Measurements from ENCODE around the gene ABLIM2.

The ABLIM2 gene

DNA sequence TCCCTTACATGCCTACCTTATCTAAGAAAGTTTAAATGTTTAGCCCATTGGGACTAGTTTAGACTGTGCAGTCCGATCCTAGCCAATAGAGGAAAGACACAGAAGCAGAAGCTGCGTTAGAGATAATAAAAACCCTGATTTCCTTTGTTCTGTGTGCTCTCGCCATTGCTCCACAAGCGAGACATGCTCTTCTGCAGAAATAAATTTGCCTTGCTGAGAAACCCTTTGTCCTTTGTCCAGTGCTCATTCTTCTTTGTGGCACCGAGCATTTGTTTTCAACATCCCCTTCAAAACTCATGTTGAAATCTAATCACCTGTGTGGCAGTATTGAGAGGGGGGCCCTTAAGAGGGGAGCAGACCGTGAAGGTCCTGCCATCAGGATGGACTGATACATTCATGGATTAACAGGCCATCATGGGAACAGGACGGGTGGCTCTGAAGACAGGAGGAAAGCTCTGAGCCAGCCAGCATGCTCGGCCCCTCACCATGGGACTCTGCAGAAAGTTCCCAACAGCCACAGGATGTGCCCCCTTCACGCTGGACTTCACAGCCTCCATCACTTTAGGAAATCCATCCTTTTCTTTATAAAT lies 94.5 kb downstream of the ABLIM2 start:
- no peak for DNase-seq

DNA sequence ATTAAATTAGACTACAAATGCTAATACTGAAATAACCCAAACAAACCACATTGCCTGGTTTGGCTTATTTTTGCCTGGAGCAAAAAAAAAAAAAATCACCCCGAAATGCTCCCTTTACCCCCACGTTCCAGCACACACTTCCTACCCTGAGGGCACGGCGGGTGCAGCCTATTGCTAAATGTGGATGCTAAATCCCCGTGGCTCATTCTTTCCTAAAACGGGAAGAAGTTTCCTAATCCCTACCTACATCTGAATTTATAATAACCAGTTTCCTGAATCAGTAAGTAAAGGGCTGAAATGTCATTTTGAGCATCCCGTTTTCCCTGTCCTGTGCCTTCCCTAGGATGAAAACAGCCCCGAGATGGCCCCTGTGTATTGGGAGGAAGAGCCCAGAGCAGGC lies 97.0 kb downstream of the ABLIM2 start:
- DNase-seq = no peak

- no peak for DNase-seq
These were observed 97.5 kb downstream of the ABLIM2 start for GRCh38 chr4:8061145-8061544.

DNA sequence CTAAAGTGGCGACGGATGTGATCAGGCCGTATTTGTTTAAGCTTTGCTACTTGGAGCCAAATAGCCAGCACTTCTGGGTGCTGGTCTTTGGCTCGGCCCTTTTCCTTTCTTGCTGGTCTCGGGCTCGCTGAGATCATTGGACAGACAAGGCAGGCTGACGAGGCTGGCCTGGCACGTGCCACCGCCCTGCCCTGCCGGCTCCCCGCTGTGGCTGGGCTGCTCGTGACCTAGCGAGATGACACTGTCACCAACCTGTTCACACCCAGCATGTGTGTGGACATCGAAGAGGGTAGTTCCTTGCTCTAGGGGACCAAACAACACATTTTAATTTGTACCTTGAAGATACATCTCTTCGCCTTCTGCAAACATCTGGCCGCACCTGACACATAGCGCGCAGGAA lies 98.0 kb downstream of the ABLIM2 start:
- no peak for DNase-seq

GRCh38 chr4:8058031-8058479 lies 100.6 kb downstream of the ABLIM2 start:
- DNase-seq = no peak

DNA sequence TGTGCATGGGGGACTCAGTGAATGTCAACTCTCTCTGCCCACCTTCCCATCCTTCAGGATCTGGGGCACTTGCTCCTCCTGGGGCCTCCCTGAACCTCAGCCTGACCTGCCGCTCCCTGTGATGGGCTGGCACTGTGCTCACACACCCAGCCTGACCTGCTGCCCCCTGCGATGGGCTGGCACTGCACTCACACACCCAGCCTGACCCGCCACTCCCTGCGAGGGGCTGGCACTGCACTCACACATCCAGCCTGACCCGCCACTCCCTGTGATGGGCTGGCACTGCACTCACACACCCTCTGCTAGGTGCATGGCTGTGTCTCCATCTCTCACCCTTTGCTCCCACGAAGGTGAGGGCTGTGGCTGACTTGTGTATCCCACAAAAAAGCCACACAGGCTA lies 103.4 kb downstream of the ABLIM2 start:
- no peak for DNase-seq

DNA sequence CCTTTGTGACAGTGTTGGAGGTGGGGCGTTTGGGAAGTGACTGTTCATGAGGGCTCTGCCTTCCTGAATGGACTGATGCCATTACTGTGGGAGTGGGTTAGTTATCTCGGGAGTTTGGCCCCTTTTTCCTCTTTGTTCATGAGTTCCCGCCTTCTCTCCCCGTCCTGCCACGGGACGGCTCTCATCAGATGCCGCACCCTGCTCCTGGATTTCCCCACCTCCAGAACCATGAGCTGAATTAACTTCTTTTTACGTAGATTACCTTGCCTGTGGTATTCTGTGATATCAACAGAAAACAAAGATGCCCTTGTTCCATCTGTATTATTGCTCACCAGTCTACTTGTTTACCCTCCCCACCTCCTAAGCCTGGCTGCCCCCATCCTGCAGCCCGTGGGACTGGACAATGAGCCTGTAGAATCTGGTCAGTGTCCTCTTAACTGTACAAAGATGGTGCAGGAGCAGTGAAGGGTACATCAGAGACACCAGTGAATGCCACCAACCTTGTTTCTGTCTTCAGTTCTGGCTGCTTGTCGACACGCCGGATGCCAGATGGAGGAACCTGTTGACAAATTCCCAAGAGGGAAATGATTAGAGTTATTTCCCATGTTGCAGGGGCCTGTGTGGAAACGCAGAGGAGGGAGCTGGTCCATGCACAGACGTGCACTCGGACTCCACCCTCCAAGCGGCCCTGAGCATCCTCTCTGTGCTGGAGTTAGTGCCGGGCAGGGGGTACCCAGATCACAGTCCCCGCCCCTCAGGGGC lies 104.7 kb downstream of the ABLIM2 start:
- no peak for DNase-seq

DNA sequence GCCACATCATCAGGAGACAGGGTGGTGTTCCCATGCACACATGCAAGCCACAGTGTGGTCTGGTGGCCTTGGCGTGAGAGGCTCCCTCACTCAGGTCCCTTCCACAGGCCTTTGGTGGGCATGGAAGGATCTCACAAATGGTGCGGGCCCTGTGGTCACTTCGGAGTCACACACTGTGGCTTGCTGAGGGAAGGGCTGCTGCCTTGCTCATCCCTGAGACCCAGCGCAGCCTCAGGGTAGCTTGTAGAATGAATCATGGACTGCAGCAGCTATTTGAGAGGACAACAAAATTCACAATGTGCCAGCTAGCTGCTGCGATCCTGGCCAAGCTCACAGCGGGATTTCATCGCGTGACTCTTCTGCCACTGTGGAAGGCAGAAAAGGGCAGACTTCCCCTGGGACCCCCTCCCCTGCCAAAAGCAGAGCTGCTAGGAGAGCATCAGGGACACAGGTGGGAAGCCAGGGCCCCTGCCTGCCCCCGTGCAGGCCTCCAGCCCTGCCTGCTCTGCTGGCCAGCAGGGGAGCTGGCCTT lies 106.4 kb downstream of the ABLIM2 start:
- no peak for DNase-seq

DNA sequence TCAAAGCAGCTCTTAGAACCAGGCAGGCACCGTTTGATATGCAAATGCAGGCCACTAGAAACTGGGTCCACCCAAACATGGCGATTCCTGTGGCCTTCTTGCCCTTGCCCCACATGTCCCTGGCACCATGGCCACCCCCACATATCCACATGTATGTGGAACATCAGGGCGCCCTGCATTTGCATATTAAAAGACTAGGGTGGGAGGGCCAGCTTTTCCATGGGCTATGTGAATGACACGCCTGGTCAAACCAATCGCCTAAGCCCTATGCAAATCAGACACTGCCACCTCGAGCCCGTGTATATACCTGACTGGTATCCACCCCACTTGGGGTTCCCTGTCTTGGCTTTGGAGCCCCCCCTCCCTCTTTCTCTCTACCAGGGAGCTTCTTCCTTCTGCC lies 107.0 kb downstream of the ABLIM2 start:
- no peak for DNase-seq

- DNase-seq = peak in 1 of 2 experiments; percentile 5
These were observed 107.9 kb downstream of the ABLIM2 start for GRCh38 chr4:8050555-8051206.

DNA sequence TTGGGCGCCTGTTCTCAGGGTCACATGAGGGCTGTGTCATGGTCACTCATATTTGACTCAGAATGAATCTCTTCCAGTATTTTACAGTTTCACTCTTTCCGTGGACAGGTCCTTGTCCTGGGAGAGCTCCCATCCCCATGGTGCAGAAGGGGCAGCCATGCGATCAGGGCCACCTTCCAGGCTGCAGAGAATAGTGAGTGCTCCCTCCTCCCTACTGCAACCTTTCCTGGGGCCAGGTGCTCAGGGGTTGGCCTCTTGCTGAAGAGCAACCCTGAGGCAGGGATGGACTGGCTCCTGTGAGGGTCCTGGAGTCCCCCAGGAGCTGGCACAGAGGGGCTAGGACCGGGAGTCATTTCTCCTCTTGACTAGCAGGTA lies 108.4 kb downstream of the ABLIM2 start:
- DNase-seq = no peak

- no peak for DNase-seq
These were observed 109.5 kb downstream of the ABLIM2 start for GRCh38 chr4:8048856-8049676.

DNA sequence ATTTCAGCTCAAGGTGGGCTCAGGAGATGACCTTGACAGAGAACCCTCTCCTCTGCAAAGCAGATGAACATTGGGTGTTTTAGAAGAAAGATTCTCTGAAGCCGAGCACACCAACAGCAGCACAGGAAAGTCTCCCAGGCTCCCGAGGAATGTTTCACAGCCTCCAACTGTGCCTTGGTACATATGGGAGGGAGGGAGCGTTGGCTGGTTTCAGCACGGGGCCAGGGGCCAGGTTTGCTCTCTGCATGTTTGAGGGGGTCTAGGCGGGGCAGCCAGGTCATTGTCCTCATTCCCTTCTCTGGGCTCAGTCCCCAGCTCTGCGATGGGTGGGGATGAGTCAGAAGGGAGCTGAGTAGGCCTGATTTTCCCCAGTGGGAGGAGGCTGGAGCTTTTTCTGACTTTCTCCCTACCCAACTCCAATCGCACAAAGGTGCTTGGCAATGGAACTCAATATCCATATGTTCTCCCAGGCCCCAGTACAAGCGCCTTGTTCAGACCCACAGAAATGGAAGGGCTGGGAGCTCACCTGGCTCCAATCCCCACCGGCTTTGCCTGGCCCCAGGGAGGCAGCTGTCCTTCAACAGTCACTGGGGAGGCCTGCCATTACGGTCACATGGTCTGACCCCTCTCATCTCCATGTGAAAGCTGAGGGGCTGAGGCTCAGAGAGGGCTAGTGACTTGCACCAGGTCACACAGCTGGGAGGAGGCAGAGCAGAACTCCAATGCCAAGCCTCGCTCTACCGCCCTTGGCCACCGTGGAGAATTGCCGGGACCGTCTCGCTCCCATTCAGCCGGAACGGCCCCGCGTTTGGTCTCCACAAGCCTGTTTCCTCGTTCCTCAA lies 110.6 kb downstream of the ABLIM2 start:
- no peak for DNase-seq

GRCh38 chr4:8046925-8047541 lies 111.6 kb downstream of the ABLIM2 start:
- DNase-seq = no peak

DNA sequence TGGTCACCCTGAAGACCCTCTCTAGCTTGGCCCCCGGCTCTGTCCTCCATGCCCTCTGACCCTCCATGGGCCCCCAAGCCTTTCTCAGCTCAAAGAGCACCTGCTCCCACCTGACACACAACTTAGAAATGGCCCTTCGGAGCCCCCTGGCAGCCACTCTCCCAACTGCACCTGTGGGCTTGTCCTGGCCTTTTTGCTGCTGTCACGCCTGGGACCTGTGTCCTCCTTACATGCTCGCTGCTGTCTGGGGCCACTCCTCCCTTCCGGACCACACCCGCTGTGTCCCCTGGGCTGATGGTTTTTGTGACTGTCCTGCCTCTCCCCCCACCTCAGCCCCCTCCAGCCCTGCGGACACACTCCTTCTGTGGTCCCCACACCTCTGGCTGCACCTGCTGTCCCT lies 112.7 kb downstream of the ABLIM2 start:
- no peak for DNase-seq

DNA sequence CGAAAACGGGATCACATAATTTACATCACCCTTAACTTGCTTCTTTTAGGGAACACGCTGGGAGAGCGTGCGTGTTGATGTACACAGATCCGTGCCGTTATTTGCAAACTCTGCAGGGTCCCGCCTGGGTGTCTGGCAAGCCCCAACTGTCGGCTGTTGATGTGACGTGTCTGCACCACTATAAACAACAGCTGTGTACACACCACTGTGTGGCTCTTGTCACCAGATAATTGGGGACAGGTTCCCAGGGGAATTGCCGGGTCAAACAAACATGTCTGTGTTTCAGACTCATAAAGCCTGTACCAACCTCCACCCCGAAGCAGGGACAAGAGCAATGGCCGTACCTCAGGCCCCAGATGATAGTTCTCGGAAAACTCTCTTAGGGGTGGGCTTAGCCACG lies 113.9 kb downstream of the ABLIM2 start:
- DNase-seq = no peak

DNA sequence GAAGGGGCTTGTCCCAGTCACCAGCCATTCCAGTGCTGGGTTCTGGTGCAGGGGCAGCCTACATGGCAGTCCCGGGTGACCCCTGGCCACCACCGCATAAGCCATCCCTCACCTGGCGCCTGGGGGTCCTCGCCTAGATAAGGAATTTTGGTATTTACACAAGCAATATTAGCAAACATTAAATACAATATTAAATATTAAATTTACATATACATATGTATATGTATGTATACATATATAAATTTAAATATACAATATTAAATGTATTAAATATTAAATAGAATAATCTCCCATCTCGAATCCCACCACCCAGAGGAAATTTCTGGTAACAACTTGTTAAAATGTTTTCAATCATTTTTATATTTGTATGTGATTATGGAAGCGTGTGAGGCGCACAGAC lies 114.4 kb downstream of the ABLIM2 start:
- DNase-seq = no peak

- no peak for DNase-seq
These were observed 115.0 kb downstream of the ABLIM2 start for GRCh38 chr4:8043596-8043995.

- no peak for DNase-seq
These were observed 116.7 kb downstream of the ABLIM2 start for GRCh38 chr4:8041868-8042267.

- no peak for DNase-seq
These were observed 117.4 kb downstream of the ABLIM2 start for GRCh38 chr4:8041172-8041571.

GRCh38 chr4:8040607-8041006 lies 118.0 kb downstream of the ABLIM2 start:
- no peak for DNase-seq

GRCh38 chr4:8039853-8040252 lies 118.8 kb downstream of the ABLIM2 start:
- DNase-seq = no peak
